WTC11 (cell line): Measurements from ENCODE around the gene SH3RF2.

ENCODE experiments used
- ATF3 ChIP-seq: sonication (generic); formaldehyde crosslinking; conservative IDR thresholded peaks from 2 replicates; pipeline ENCODE4 v1.8.1; 2022; ENCODE audit warnings: mild to moderate bottlenecking, missing genetic modification reagents
- E2F5 ChIP-seq: sonication (generic); formaldehyde crosslinking; IDR thresholded peaks from 2 replicates; pipeline ENCODE4 v1.8.1; 2022; ENCODE audit warnings: mild to moderate bottlenecking, moderate library complexity, missing genetic modification reagents
- FOXP1 ChIP-seq: sonication (generic); formaldehyde crosslinking; IDR thresholded peaks from 2 replicates; pipeline ENCODE4 v1.8.0; 2022; ENCODE audit warnings: missing genetic modification reagents, mild to moderate bottlenecking, moderate library complexity, borderline replicate concordance
- IRF1 ChIP-seq: sonication (generic); formaldehyde crosslinking; IDR thresholded peaks from 2 replicates; pipeline ENCODE4 v1.8.0; 2023; ENCODE audit warnings: missing genetic modification reagents
- NR1H2 ChIP-seq: sonication (generic); formaldehyde crosslinking; IDR thresholded peaks from 2 replicates; pipeline ENCODE4 v1.9.0; 2021; ENCODE audit warnings: mild to moderate bottlenecking, moderate library complexity, missing genetic modification reagents
- NR2C2 ChIP-seq: sonication (generic); formaldehyde crosslinking; IDR thresholded peaks from 2 replicates; pipeline ENCODE4 v1.8.0; 2022; ENCODE audit warnings: mild to moderate bottlenecking, missing genetic modification reagents
- NR3C1 ChIP-seq: sonication (generic); formaldehyde crosslinking; conservative IDR thresholded peaks from 2 replicates; pipeline ENCODE4 v1.8.1; 2023; ENCODE audit warnings: low read depth, mild to moderate bottlenecking, missing genetic modification reagents
- SP1 ChIP-seq: sonication (generic); formaldehyde crosslinking; conservative IDR thresholded peaks from 2 replicates; pipeline ENCODE4 v1.8.1; 2022; ENCODE audit warnings: missing genetic modification reagents
- TCF7 ChIP-seq: sonication (generic); formaldehyde crosslinking; IDR thresholded peaks from 2 replicates; pipeline ENCODE4 v1.8.0; 2022; ENCODE audit warnings: mild to moderate bottlenecking, low read depth, missing genetic modification reagents, moderate library complexity
- ZNF219 ChIP-seq: sonication (generic); formaldehyde crosslinking; IDR thresholded peaks from 2 replicates; pipeline ENCODE4 v1.8.0; 2023; ENCODE audit warnings: missing genetic modification reagents, mild to moderate bottlenecking, borderline replicate concordance
- TF ChIP-seq, protein P1 (sequence below): fragments of 200-600 bp; IDR thresholded peaks from 2 replicates; pipeline ENCODE4 v1.8.0; 2022; ENCODE audit warnings: antibody characterized with exemption
- TF ChIP-seq, protein P2 (sequence below): sonication (generic); formaldehyde crosslinking; IDR thresholded peaks from 2 replicates; pipeline ENCODE4 v1.8.0; 2022; ENCODE audit warnings: mild to moderate bottlenecking, missing genetic modification reagents
- TF ChIP-seq, protein P3 (sequence below): sonication (generic); formaldehyde crosslinking; IDR thresholded peaks from 2 replicates; pipeline ENCODE4 v1.8.1; 2023; ENCODE audit warnings: mild to moderate bottlenecking, moderate library complexity, missing genetic modification reagents
- TF ChIP-seq, protein P4 (sequence below): sonication (generic); formaldehyde crosslinking; IDR thresholded peaks from 2 replicates; pipeline ENCODE4 v1.8.1; 2022; ENCODE audit warnings: low read depth, mild to moderate bottlenecking, moderate library complexity, missing genetic modification reagents, borderline replicate concordance

DNA sequence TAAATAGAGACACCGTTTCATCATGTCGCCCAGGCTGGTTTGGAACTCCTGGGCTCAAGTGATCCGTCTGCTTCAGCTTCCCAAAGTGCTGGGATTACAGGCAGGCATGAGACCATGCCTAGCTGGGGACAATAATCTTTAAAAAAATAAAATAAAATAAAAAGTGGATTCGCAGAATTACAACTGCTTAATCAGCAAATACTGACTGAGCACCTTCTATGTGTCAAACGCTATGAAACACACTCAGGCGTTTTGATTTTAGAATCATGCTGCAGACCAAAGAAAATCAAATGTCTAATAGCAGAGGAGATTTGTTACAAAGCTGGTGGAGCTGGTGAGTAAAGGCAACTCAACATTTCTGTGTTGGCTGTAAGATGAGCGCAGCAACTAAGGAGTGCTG, 22.7 kb upstream of the SH3RF2 start:
- TF ChIP-seq NR2C2 (CRISPR knock-in tag), result no peak
- TF ChIP-seq, protein P1, sequence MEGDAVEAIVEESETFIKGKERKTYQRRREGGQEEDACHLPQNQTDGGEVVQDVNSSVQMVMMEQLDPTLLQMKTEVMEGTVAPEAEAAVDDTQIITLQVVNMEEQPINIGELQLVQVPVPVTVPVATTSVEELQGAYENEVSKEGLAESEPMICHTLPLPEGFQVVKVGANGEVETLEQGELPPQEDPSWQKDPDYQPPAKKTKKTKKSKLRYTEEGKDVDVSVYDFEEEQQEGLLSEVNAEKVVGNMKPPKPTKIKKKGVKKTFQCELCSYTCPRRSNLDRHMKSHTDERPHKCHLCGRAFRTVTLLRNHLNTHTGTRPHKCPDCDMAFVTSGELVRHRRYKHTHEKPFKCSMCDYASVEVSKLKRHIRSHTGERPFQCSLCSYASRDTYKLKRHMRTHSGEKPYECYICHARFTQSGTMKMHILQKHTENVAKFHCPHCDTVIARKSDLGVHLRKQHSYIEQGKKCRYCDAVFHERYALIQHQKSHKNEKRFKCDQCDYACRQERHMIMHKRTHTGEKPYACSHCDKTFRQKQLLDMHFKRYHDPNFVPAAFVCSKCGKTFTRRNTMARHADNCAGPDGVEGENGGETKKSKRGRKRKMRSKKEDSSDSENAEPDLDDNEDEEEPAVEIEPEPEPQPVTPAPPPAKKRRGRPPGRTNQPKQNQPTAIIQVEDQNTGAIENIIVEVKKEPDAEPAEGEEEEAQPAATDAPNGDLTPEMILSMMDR, result no peak
- TF ChIP-seq, protein P2, sequence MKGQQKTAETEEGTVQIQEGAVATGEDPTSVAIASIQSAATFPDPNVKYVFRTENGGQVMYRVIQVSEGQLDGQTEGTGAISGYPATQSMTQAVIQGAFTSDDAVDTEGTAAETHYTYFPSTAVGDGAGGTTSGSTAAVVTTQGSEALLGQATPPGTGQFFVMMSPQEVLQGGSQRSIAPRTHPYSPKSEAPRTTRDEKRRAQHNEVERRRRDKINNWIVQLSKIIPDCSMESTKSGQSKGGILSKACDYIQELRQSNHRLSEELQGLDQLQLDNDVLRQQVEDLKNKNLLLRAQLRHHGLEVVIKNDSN, result no peak
- no peak for TF ChIP-seq SP1 (CRISPR knock-in tag)
- no peak for TF ChIP-seq NR3C1
- TF ChIP-seq ZNF219, result no peak
- no peak for TF ChIP-seq TCF7 (CRISPR knock-in tag)
- TF ChIP-seq, protein P3, sequence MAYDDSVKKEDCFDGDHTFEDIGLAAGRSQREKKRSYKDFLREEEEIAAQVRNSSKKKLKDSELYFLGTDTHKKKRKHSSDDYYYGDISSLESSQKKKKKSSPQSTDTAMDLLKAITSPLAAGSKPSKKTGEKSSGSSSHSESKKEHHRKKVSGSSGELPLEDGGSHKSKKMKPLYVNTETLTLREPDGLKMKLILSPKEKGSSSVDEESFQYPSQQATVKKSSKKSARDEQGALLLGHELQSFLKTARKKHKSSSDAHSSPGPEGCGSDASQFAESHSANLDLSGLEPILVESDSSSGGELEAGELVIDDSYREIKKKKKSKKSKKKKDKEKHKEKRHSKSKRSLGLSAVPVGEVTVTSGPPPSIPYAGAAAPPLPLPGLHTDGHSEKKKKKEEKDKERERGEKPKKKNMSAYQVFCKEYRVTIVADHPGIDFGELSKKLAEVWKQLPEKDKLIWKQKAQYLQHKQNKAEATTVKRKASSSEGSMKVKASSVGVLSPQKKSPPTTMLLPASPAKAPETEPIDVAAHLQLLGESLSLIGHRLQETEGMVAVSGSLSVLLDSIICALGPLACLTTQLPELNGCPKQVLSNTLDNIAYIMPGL (CRISPR knock-in tag), result no peak
- TF ChIP-seq ATF3 (CRISPR knock-in tag), result no peak
- TF ChIP-seq NR1H2 (CRISPR knock-in tag), result no peak
- TF ChIP-seq, protein P4, sequence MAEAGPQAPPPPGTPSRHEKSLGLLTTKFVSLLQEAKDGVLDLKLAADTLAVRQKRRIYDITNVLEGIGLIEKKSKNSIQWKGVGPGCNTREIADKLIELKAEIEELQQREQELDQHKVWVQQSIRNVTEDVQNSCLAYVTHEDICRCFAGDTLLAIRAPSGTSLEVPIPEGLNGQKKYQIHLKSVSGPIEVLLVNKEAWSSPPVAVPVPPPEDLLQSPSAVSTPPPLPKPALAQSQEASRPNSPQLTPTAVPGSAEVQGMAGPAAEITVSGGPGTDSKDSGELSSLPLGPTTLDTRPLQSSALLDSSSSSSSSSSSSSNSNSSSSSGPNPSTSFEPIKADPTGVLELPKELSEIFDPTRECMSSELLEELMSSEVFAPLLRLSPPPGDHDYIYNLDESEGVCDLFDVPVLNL (CRISPR knock-in tag), result no peak
- no peak for TF ChIP-seq IRF1 (CRISPR knock-in tag)
- no peak for TF ChIP-seq E2F5 (CRISPR knock-in tag)
- TF ChIP-seq FOXP1 (CRISPR knock-in tag), result no peak
